Stimulated activated naive CD8-positive, alpha-beta T cell treated with anti-CD3 and anti-CD28 coated beads, Interleukin-15, Interleukin-2, amounts not matched to agents 100 ng/mL and 50 ng/mL, for 24 hours (primary cell): Measurements from ENCODE around the gene CLINT1.

Experiments
- H3K27ac Mint-ChIP-seq: one replicate; pipeline ENCODE4 v1.8.0; 2021; ENCODE audit warnings: mild to moderate bottlenecking, mixed read lengths
- H3K27me3 Mint-ChIP-seq: one replicate; pipeline ENCODE4 v1.8.0; 2021; ENCODE audit warnings: mixed read lengths
- H3K36me3 Mint-ChIP-seq: one replicate; pipeline ENCODE4 v1.8.0; 2021; ENCODE audit warnings: low read depth, mixed read lengths
- H3K4me1 Mint-ChIP-seq: one replicate; pipeline ENCODE4 v1.8.0; 2021; ENCODE audit warnings: low read depth, mixed read lengths
- H3K4me3 Mint-ChIP-seq: one replicate; pipeline ENCODE4 v1.8.0; 2021; ENCODE audit warnings: mild to moderate bottlenecking, mixed read lengths
- H3K9me3 Mint-ChIP-seq: one replicate; pipeline ENCODE4 v1.8.0; 2021; ENCODE audit warnings: mixed read lengths

Gene CLINT1

GRCh38 chr5:157741131-157741530, 117.8 kb downstream of the CLINT1 start:
- no peak overlapping the region for H3K4me3 Mint-ChIP-seq
- peaks cover 25% of the 10 kb centered on the region for H3K36me3 Mint-ChIP-seq
- no peak overlapping the region for H3K27ac Mint-ChIP-seq
- H3K9me3 Mint-ChIP-seq, result no peaks in the 10 kb centered on the region
- peaks cover 23% of the 10 kb centered on the region for H3K4me1 Mint-ChIP-seq
- no peaks in the 10 kb centered on the region for H3K27me3 Mint-ChIP-seq

DNA sequence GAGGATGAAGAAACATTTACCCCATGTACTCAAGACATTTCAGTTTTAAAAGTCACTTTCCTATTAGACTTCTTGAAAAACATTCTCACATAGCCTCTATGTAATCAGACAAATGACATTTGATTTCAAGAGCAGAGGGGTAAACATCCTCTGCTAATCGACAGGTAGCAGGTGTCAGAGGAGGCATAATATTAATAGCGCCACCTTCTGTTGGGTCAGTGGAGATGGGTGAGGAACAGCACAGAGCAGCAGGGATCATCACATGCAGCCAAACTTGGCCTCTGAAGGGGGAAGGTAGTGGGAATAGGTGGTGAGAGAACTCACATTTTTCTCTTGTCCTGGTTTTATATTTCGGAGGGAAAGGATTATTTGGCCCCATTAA, 118.7 kb downstream of the CLINT1 start:
- Mint-ChIP-seq H3K27me3 (no peaks in the 10 kb centered on the region), H3K27ac (no peak overlapping the region), H3K4me1 (peaks cover 19% of the 10 kb centered on the region), H3K36me3 (peaks cover 33% of the 10 kb centered on the region), H3K4me3 (no peak overlapping the region), H3K9me3 (no peaks in the 10 kb centered on the region)

- Mint-ChIP-seq H3K27me3 (no peaks in the 10 kb centered on the region), H3K4me3 (no peak overlapping the region), H3K4me1 (peaks cover 13% of the 10 kb centered on the region), H3K9me3 (no peaks in the 10 kb centered on the region), H3K36me3 (peaks cover 35% of the 10 kb centered on the region), H3K27ac (no peak overlapping the region)
Measured at GRCh38 chr5:157739388-157740228, 119.3 kb downstream of the CLINT1 start.

DNA sequence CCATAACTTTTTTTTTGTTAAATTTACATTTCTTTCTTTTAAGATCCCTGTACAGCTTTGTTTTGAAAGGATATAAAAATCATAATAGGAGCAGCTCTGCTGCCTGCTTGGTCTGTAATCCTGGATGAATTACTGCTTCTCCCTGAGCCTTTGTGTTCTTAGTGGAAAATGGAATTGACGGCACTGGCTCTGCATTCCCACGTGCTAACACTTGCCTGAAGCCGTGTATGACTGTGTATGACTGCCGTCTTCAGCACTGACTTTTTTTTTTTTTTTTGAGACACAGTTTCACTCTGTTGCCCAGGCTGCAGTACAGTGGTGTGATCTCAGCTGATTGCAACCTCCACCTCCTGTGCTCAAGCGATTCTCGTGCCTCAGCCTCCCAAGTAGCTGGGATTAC, 123.0 kb downstream of the CLINT1 start:
- Mint-ChIP-seq H3K9me3 (no peaks in the 10 kb centered on the region), H3K4me1 (peaks cover 20% of the 10 kb centered on the region), H3K36me3 (peaks cover 47% of the 10 kb centered on the region), H3K27ac (no peak overlapping the region), H3K27me3 (no peaks in the 10 kb centered on the region), H3K4me3 (no peak overlapping the region)
